Mesenchymal stem cell (in vitro differentiated cells and primary cell): ENCODE results near the gene GOLGA8K.
"Not testable (repeated sequence)": the region's sequence is repeated elsewhere in the genome, so short reads cannot be mapped to it uniquely, and the experiment has no call there.

Source experiments
- DNase-seq: peaks from one replicate; pipeline ENCODE4 v3.0.0-alpha.2; 2013
- H2AFZ ChIP-seq: one replicate; pipeline ENCODE4 v1.6.1; 2013; ENCODE audit warnings: low read depth, mild to moderate bottlenecking, control low read depth, inconsistent platforms, low read length, moderate library complexity
- H2AK5ac ChIP-seq: 2 replicates; pipeline ENCODE4 v1.6.1; 2013; ENCODE audit warnings: low read length, moderate library complexity, mild to moderate bottlenecking, inconsistent platforms; ENCODE audit not compliant: severe bottlenecking
- H2BK120ac ChIP-seq: one replicate; pipeline ENCODE4 v1.6.1; 2013; ENCODE audit warnings: low read depth, mild to moderate bottlenecking, inconsistent platforms, low read length, moderate library complexity
- H2BK12ac ChIP-seq, 2 experiments: one replicate each; pipeline ENCODE4 v1.6.1; 2013; ENCODE audit warnings: inconsistent platforms in 2 of 2, low read length in 2 of 2, mild to moderate bottlenecking in 2 of 2, moderate library complexity in 2 of 2, control low read depth in 1 of 2
- H2BK15ac ChIP-seq: one replicate; pipeline ENCODE4 v1.6.1; 2013; ENCODE audit warnings: mild to moderate bottlenecking, low read depth, inconsistent platforms; ENCODE audit not compliant: poor library complexity, severe bottlenecking
- H2BK5ac ChIP-seq: 2 replicates; pipeline ENCODE4 v1.6.1; 2013; ENCODE audit warnings: low read depth, mild to moderate bottlenecking, low read length, control low read depth, inconsistent platforms; ENCODE audit not compliant: poor library complexity, severe bottlenecking
- H3K14ac ChIP-seq, 2 experiments: one replicate each; pipeline ENCODE4 v1.6.1; 2013; ENCODE audit warnings: inconsistent platforms in 2 of 2, low read length in 2 of 2, control low read depth in 1 of 2, mild to moderate bottlenecking in 1 of 2, moderate library complexity in 1 of 2
- H3K18ac ChIP-seq, 2 experiments: one replicate each; pipeline ENCODE4 v1.6.1; 2013; ENCODE audit warnings: inconsistent platforms in 2 of 2, low read length in 2 of 2, control low read depth in 1 of 2, low read depth in 1 of 2, mild to moderate bottlenecking in 1 of 2
- H3K23ac ChIP-seq, 2 experiments: one replicate each; pipeline ENCODE4 v1.6.1; 2013; ENCODE audit warnings: inconsistent platforms in 2 of 2, low read length in 2 of 2, mild to moderate bottlenecking in 2 of 2, moderate library complexity in 2 of 2, control low read depth in 1 of 2
- H3K27ac ChIP-seq: 2 replicates; pipeline ENCODE4 v1.5.1; 2013; ENCODE audit warnings: mild to moderate bottlenecking, moderate library complexity, low read length, control low read depth, inconsistent platforms; ENCODE audit not compliant: poor library complexity, severe bottlenecking
- H3K27me3 ChIP-seq, 2 experiments: 2 replicates each; pipeline versions ENCODE4 v1.6.1 to v1.7.0; 2013; ENCODE audit warnings: low read length in 2 of 2, mild to moderate bottlenecking in 2 of 2, moderate library complexity in 2 of 2, control low read depth in 1 of 2, inconsistent platforms in 1 of 2; ENCODE audit not compliant: control insufficient read depth in 1 of 2, insufficient read depth in 1 of 2
- H3K36me3 ChIP-seq, 2 experiments: 2 replicates each; pipeline versions ENCODE4 v1.6.1 to v1.7.0; 2013; ENCODE audit warnings: low read length in 2 of 2, control low read depth in 1 of 2, inconsistent platforms in 1 of 2, low read depth in 1 of 2, mild to moderate bottlenecking in 1 of 2; ENCODE audit not compliant: insufficient read depth in 2 of 2, control insufficient read depth in 1 of 2
- H3K4ac ChIP-seq, 2 experiments: one replicate each; pipeline ENCODE4 v1.6.1; 2013; ENCODE audit warnings: inconsistent platforms in 2 of 2, low read length in 2 of 2, mild to moderate bottlenecking in 2 of 2, moderate library complexity in 2 of 2, control low read depth in 1 of 2, low read depth in 1 of 2
- H3K4me1 ChIP-seq: 2 replicates; pipeline ENCODE4 v1.6.1; 2013; ENCODE audit warnings: low read depth, low read length, control low read depth; ENCODE audit not compliant: control insufficient read depth, insufficient read depth
- H3K4me2 ChIP-seq: 2 replicates; pipeline ENCODE4 v1.6.1; 2013; ENCODE audit warnings: low read length, mild to moderate bottlenecking, inconsistent platforms; ENCODE audit not compliant: poor library complexity, severe bottlenecking
- H3K4me3 ChIP-seq, 2 experiments: 2 replicates each; pipeline versions ENCODE4 v1.5.1 to v1.7.0; 2013; ENCODE audit warnings: low read length in 2 of 2, mild to moderate bottlenecking in 2 of 2, control low read depth in 1 of 2, low read depth in 1 of 2; ENCODE audit not compliant: insufficient read depth in 1 of 2
- H3K79me1 ChIP-seq: replicated peaks from 2 replicates; pipeline ENCODE4 v1.6.1; 2013; ENCODE audit warnings: mild to moderate bottlenecking, control low read depth, low read length, inconsistent platforms; ENCODE audit not compliant: poor library complexity, severe bottlenecking
- H3K9ac ChIP-seq: 2 replicates; pipeline ENCODE4 v1.7.0; 2013; ENCODE audit warnings: mild to moderate bottlenecking, low read length, moderate library complexity
- H3K9me3 ChIP-seq: 2 replicates; pipeline ENCODE4 v1.7.0; 2013; ENCODE audit warnings: mild to moderate bottlenecking, low read length; ENCODE audit not compliant: control insufficient read depth
- H4K8ac ChIP-seq: one replicate; pipeline ENCODE4 v1.6.1; 2013; ENCODE audit warnings: inconsistent platforms, mild to moderate bottlenecking, low read length, moderate library complexity
- H4K91ac ChIP-seq: one replicate; pipeline ENCODE4 v1.6.1; 2013; ENCODE audit warnings: mild to moderate bottlenecking, low read length, inconsistent platforms
- WGBS: methylation state at CpG from one replicate; pipeline ENCODE4 v1.1.7; 2013; ENCODE audit warnings: mixed read lengths; 5-methylcytosine and 5-hydroxymethylcytosine counted together

GOLGA8K gene

GRCh38 chr15:32388050-32388648 is 14.9 kb downstream of the GOLGA8K start:
- not testable (repeated sequence) for H3K36me3 ChIP-seq, H2BK120ac ChIP-seq
- WGBS = no CpG with 5 or more reads among the region's 14 CpGs

GRCh38 chr15:32385823-32386495 is 17.1 kb downstream of the GOLGA8K start:
- not testable (repeated sequence) for H2BK120ac ChIP-seq, H3K23ac ChIP-seq, H3K4me2 ChIP-seq, DNase-seq, H2BK5ac ChIP-seq, H2BK12ac ChIP-seq, H3K36me3 ChIP-seq, H3K9me3 ChIP-seq, H3K79me1 ChIP-seq, H3K18ac ChIP-seq, H3K14ac ChIP-seq, H3K27me3 ChIP-seq, H2AK5ac ChIP-seq, H3K4me3 ChIP-seq, H2BK15ac ChIP-seq, H3K27ac ChIP-seq, H4K91ac ChIP-seq, H4K8ac ChIP-seq, H2AFZ ChIP-seq, H3K9ac ChIP-seq, H3K4ac ChIP-seq, H3K4me1 ChIP-seq
- no CpG with 5 or more reads among the region's 13 CpGs for WGBS

More at GRCh38 chr15:32388050-32388648, 14.9 kb downstream of the GOLGA8K start:
- H3K14ac ChIP-seq, H3K4me3 ChIP-seq, H3K4ac ChIP-seq, H3K4me2 ChIP-seq, H4K91ac ChIP-seq, H3K9me3 ChIP-seq, H3K4me1 ChIP-seq, H3K23ac ChIP-seq, H4K8ac ChIP-seq, H3K9ac ChIP-seq, H2AFZ ChIP-seq, H3K27ac ChIP-seq, H2AK5ac ChIP-seq, H3K79me1 ChIP-seq, H2BK15ac ChIP-seq, H3K27me3 ChIP-seq, H3K18ac ChIP-seq, H2BK5ac ChIP-seq, DNase-seq, H2BK12ac ChIP-seq: not testable (repeated sequence)

GRCh38 chr15:32374185-32374584 is 28.9 kb downstream of the GOLGA8K start:
- H3K23ac ChIP-seq, H3K79me1 ChIP-seq, H4K91ac ChIP-seq, H2AFZ ChIP-seq, H4K8ac ChIP-seq, DNase-seq, H3K14ac ChIP-seq, H3K4me3 ChIP-seq, H3K36me3 ChIP-seq, H2BK12ac ChIP-seq, H3K27ac ChIP-seq, H2AK5ac ChIP-seq, H2BK120ac ChIP-seq, H2BK15ac ChIP-seq, H3K4me1 ChIP-seq, H2BK5ac ChIP-seq, H3K9me3 ChIP-seq, H3K4ac ChIP-seq, H3K4me2 ChIP-seq, H3K27me3 ChIP-seq, H3K9ac ChIP-seq, H3K18ac ChIP-seq: not testable (repeated sequence)
- no CpG with 5 or more reads among the region's 2 CpGs for WGBS

- not testable (repeated sequence) for H3K4me1 ChIP-seq, H2BK15ac ChIP-seq, DNase-seq, H3K4me2 ChIP-seq, H4K8ac ChIP-seq, H3K4ac ChIP-seq, H2AK5ac ChIP-seq, H3K4me3 ChIP-seq, H3K14ac ChIP-seq, H4K91ac ChIP-seq, H3K79me1 ChIP-seq, H2BK120ac ChIP-seq, H3K27me3 ChIP-seq, H2AFZ ChIP-seq, H3K9ac ChIP-seq, H3K23ac ChIP-seq, H2BK5ac ChIP-seq, H2BK12ac ChIP-seq, H3K9me3 ChIP-seq, H3K27ac ChIP-seq, H3K18ac ChIP-seq, H3K36me3 ChIP-seq
- WGBS = no CpG with 5 or more reads among the region's 6 CpGs
Observed at GRCh38 chr15:32373707-32374106, 29.4 kb downstream of the GOLGA8K start.
